Gastrocnemius medialis (tissue), 4 donors: ENCODE results near the gene NEDD4L. TPM values are rescaled to one million over a fixed set of nuclear protein-coding genes. Genes with fewer than 3 reads are reported as not detected.

ENCODE experiments used
- ATAC-seq, 2 donors: fragments of 150-250 bp; one replicate each; pipeline ENCODE4 v1.9.1; 2016
- DNase-seq, 2 donors: peaks; one replicate each; pipeline ENCODE4 v3.0.0-alpha.2; 2019
- H3K27ac ChIP-seq, 4 donors: fragments of 200-600 bp; sonication (generic); 1 replicate in 1 of 4; 2 replicates in 3 of 4; pipeline ENCODE4 v1.5.1; 2016 to 2018; ENCODE audit warnings: mild to moderate bottlenecking in 2 of 4, moderate library complexity in 1 of 4
- H3K27me3 ChIP-seq, 3 donors: fragments of 200-600 bp; sonication (generic) in 2 of 3; 1 replicate in 1 of 3; 2 replicates in 2 of 3; pipeline versions ENCODE4 v1.5.1 to v1.6.0; 2016 to 2019; ENCODE audit warnings: mild to moderate bottlenecking in 1 of 3, moderate library complexity in 1 of 3
- H3K36me3 ChIP-seq, 2 donors: fragments of 200-600 bp; sonication (generic) in 1 of 2; one replicate each; pipeline ENCODE4 v1.5.1; 2017 to 2018
- H3K4me1 ChIP-seq, 2 donors: fragments of 200-600 bp; sonication (generic) in 1 of 2; one replicate each; pipeline ENCODE4 v1.5.1; 2016 to 2017; ENCODE audit warnings: mild to moderate bottlenecking in 2 of 2
- H3K4me3 ChIP-seq, 4 donors: fragments of 200-600 bp; sonication (generic) in 3 of 4; 1 replicate in 1 of 4; 2 replicates in 3 of 4; pipeline ENCODE4 v1.5.1; 2016 to 2019; ENCODE audit warnings: mild to moderate bottlenecking in 2 of 4
- H3K9me3 ChIP-seq, 3 donors: fragments of 200-600 bp; sonication (generic) in 2 of 3; 1 replicate in 1 of 3; 2 replicates in 2 of 3; pipeline ENCODE4 v1.5.1; 2016 to 2019
- CTCF ChIP-seq, 5 experiments: fragments of 450-650 bp in 3 of 5; fragments of 200-600 bp in 2 of 5; sonication (generic) in 2 of 5; IDR thresholded peaks in 4 of 5; conservative IDR thresholded peaks in 1 of 5; 1 replicate in 4 of 5; 2 replicates in 1 of 5; pipeline ENCODE4 v1.5.1; 2016 to 2019; ENCODE audit warnings: antibody characterized with exemption in 5 of 5, mild to moderate bottlenecking in 3 of 5, moderate library complexity in 3 of 5
- POLR2A ChIP-seq, 2 donors: fragments of 450-650 bp; IDR thresholded peaks; one replicate each; pipeline ENCODE4 v1.6.1; 2017; ENCODE audit warnings: antibody characterized with exemption in 2 of 2, mild to moderate bottlenecking in 2 of 2, moderate library complexity in 2 of 2
- in situ Hi-C, 4 donors: fragments of 200-750 bp; cut with MboI; loops; one replicate each; pipeline versions ENCODE4 v1.15.0 to v1.8.0; 2017; ENCODE audit warnings: low sequenced_read_pairs in 4 of 4
- intact Hi-C: fragments of 100-400 bp; cut with DNase I; formaldehyde crosslinking; loops from one replicate; pipeline ENCODE4 v1.15.1; 2023; ENCODE audit warnings: low total_unique reads
- total RNA-seq, 4 donors: library from RNA; depleted of rRNA; stranded (reverse); fragments of >200 nt; gene quantifications; one replicate each; pipeline versions ENCODE4 v1.1.0 to v1.2.3, GENCODE V29; 2016

Gene NEDD4L
- total RNA-seq, 4 donors from 2014 or later: 27.4 to 81.5 (median 51.5) TPM

GRCh38 chr18:58152891-58153290 lies 108.9 kb downstream of the NEDD4L start:
- no peaks in the 10 kb centered on the region for H3K9me3 ChIP-seq
- H3K27me3 ChIP-seq: no peaks in the 10 kb centered on the region
- ATAC-seq (no peak), DNase-seq (no peak)
- in situ Hi-C loops (no loop called here), intact Hi-C loops (no loop called here)
- no peaks in the 10 kb centered on the region for H3K4me1 ChIP-seq
- H3K4me3 ChIP-seq: no peak overlapping the region
- no peak overlapping the region for H3K27ac ChIP-seq
- H3K36me3 ChIP-seq: no peaks in the 10 kb centered on the region
- TF ChIP-seq CTCF (IDR thresholded peaks at IDR 0.05 in 4 of 5, conservative IDR thresholded peaks at IDR 0.05 in 1 of 5): no peak
- TF ChIP-seq POLR2A (IDR thresholded peaks at IDR 0.05): no peak

- intact Hi-C loops: no loop called here
- ATAC-seq (no peak), DNase-seq (no peak)
- no peaks in the 10 kb centered on the region for H3K9me3 ChIP-seq
- H3K27ac ChIP-seq: no peak overlapping the region
- TF ChIP-seq CTCF (IDR thresholded peaks at IDR 0.05 in 4 of 5, conservative IDR thresholded peaks at IDR 0.05 in 1 of 5) (no peak), POLR2A (IDR thresholded peaks at IDR 0.05) (no peak)
- H3K4me3 ChIP-seq: no peak overlapping the region
- in situ Hi-C loops: no loop called here
- peaks cover 0 to 15% of the 10 kb centered on the region in 2 donors for H3K4me1 ChIP-seq
- H3K36me3 ChIP-seq: no peaks in the 10 kb centered on the region
- H3K27me3 ChIP-seq: no peaks in the 10 kb centered on the region
Observed at GRCh38 chr18:58156516-58156915, 112.5 kb downstream of the NEDD4L start.

- H3K4me1 ChIP-seq: peaks cover 0 to 21% of the 10 kb centered on the region in 2 donors
- ATAC-seq (no peak), DNase-seq (no peak)
- TF ChIP-seq POLR2A (IDR thresholded peaks at IDR 0.05): no peak
- no peak for TF ChIP-seq CTCF (IDR thresholded peaks at IDR 0.05 in 4 of 5, conservative IDR thresholded peaks at IDR 0.05 in 1 of 5)
- no peak overlapping the region for H3K27ac ChIP-seq
- no peak overlapping the region for H3K4me3 ChIP-seq
- intact Hi-C loops: no loop called here
- no peaks in the 10 kb centered on the region for H3K36me3 ChIP-seq
- H3K9me3 ChIP-seq: no peaks in the 10 kb centered on the region
- in situ Hi-C loops: no loop called here
- H3K27me3 ChIP-seq: no peaks in the 10 kb centered on the region
Observed at GRCh38 chr18:58157237-58157636, 113.2 kb downstream of the NEDD4L start.

- Histone ChIP-seq H3K36me3 (no peaks in the 10 kb centered on the region), H3K4me3 (no peak overlapping the region), H3K27me3 (no peaks in the 10 kb centered on the region), H3K4me1 (peaks cover 0 to 28% of the 10 kb centered on the region in 2 donors), H3K9me3 (no peaks in the 10 kb centered on the region), H3K27ac (no peak overlapping the region)
- intact Hi-C loops (no loop called here), in situ Hi-C loops (no loop called here)
- DNase-seq (no peak), ATAC-seq (no peak)
- TF ChIP-seq CTCF (IDR thresholded peaks at IDR 0.05 in 4 of 5, conservative IDR thresholded peaks at IDR 0.05 in 1 of 5): no peak
Observed at GRCh38 chr18:58158008-58158407, 114.0 kb downstream of the NEDD4L start.

GRCh38 chr18:58158459-58158858 lies 114.4 kb downstream of the NEDD4L start:
- ATAC-seq (no peak), DNase-seq (no peak)
- no peak for TF ChIP-seq POLR2A (IDR thresholded peaks at IDR 0.05)
- no peak for TF ChIP-seq CTCF (IDR thresholded peaks at IDR 0.05 in 4 of 5, conservative IDR thresholded peaks at IDR 0.05 in 1 of 5)
- H3K36me3 ChIP-seq: no peaks in the 10 kb centered on the region
- H3K4me3 ChIP-seq: no peak overlapping the region
- intact Hi-C loops: no loop called here
- no peak overlapping the region for H3K27ac ChIP-seq
- in situ Hi-C loops: no loop called here
- H3K9me3 ChIP-seq: no peaks in the 10 kb centered on the region
- H3K4me1 ChIP-seq: peaks cover 0 to 30% of the 10 kb centered on the region in 2 donors
- H3K27me3 ChIP-seq: no peaks in the 10 kb centered on the region
